HuH-7.5 (cell line): ENCODE data around the gene GAK.
"Not testable (repeated sequence)": the region's sequence is repeated elsewhere in the genome, so short reads cannot be mapped to it uniquely, and the experiment has no call there.

ENCODE experiments used
- DNase-seq: peaks from one replicate; pipeline ENCODE4 v3.0.0; 2011; ENCODE audit warnings: low spot score

GAK gene

DNA sequence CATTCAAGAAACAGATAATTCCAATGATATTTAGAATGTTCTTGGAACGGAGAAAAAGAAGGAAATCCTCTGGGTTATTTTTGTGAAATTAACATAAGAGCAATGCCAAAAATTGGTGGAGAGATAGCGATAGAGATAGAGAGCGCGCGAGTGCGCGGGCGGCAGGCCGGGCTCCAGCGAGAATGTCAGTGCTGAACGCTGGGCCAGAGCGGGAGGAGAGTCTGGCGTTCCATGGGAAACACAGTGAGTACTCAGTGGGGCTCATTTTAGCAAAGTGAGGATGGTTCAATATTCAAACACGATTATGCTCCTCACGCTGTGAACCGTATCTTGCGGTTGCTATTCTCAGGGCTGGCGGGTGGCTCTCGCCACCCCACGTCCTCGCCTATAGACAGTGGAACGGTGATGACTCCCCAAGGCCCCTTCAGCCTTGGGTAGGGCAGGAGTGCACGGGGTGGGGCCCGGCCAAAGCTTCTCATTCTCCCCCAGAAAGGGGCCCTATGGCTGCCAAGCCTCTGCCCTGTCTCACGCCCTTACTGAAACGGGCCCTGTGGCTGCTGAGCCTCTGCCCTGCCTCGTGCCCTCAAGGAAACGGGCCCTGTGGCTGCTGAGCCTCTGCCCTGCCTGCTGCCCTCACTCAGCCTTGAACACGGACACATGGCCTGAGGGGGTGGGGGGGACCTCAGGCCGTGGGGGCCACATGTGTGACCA lies 123.1 kb downstream of the GAK start:
- no peak for DNase-seq

DNA sequence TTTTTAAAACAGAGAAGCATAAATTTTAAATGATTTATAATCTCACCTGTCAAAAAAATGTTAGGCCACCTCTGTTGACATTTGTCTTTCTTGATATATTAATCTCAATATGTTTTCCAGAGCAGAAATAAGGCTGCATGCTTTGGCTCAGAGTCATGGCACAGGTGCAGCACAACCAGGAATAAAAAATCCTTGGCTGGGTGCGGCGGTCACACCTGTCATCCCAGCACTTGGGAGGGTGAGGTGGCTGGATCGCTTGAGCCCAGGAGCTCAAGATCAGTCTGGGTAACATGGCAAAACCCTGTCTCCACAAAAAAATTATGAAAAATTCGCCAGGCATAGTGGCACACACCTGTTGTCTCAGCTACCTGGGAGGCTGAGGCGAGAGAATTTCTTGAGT lies 124.3 kb downstream of the GAK start:
- DNase-seq = no peak

DNA sequence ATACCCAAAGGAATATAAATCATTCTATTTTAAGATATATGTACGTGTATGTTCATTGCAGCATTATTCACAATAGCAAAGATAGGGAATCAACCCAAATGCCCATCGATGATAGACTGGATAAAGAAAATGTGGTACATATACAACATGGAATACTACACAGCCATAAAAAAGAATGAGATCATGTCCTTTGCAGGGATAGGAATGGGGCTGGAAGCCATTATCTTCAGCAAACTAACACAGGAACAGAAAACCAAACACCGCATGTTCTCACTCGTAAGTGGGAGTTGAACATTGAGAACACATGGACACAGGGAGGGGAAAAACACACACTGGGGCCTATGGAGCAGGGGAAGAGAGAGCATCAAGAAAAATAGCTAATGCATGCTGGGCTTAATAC lies 125.1 kb downstream of the GAK start:
- DNase-seq = not testable (repeated sequence)

DNA sequence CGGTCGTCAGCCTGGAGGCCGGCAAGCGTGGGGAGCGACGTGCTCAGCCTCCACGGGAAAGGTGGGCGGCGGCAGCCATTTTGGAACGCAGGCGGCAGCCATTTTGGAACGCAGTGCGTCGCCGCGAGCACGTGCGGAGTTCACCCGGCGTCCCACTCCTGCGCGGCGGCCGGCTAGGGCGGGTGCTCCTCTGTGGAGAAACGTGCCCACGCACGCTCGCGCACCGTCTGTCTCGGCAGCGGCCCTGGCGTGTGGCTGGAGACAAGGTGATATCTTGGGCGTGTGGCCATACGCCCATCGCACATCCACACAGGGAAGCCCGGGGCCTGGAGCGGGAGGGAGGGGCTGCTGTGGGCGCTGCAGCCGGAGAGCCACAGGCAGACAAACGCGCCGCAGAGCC lies 127.3 kb downstream of the GAK start:
- DNase-seq = no peak

DNA sequence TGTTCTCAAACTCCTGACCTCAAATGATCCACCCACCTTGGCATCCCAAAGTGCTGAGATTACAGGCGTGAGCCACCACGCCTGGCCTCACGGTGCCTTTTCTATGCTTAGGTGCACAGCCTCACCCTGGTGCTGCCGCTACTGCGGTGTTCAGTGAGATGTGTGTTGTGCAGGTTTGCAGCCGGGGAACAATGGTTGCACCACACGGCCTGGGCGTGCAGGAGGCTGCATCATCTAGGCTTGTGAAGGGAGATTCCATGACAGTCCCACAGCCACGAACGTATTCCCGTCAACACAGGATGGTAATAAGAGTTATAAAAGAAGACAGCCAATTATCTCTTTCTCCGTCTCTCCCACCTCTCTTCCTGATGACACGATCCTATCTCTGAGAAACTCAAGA lies 128.2 kb downstream of the GAK start:
- DNase-seq = no peak

- no peak for DNase-seq
These were observed 130.5 kb downstream of the GAK start for GRCh38 chr4:801436-802124.
